ENCODE results near the gene SLC9A3. TPM values are rescaled to one million over a fixed set of nuclear protein-coding genes. Genes with fewer than 3 reads are reported as not detected.

SLC9A3 gene
- total and polyA plus RNA-seq, 7 donors = 0.81 to 1.7 (median 1.2) TPM

DNA sequence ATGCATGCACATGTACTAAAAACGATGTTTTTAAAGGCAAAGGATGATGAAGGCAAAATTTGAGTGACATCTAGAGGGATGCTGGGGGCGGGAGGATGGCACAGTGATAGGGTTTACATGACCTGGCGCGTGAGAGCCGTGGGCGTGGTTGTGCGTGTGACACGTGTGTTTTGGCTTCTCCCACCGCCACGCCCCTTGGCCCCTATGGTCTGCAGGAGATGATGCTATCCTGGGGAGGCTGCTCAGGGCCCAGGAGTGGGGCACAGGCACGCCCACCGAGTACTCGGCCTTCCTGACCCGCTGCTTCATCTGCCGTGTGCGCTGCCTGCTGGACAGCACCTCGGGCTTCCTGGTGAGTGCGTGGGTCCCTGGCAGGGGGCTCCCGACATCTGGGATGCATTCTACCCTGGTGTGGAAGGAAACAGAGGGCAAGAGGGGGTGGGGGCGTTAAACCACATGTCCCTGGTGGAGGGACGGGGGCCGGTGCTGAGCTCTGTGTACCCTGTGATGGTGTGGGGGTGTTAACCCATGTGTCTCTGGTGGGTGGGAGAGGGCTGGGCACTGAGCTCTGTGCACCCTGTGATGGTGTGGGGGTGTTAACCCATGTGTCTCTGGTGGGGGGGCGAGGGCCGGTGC is 100.5 kb downstream of the SLC9A3 start:
- no peak overlapping the region for H3K4me3 ChIP-seq
- no peaks in the 10 kb centered on the region for H3K36me3 ChIP-seq (ENCODE audit: insufficient read depth in 1 of 2, low read depth in 1 of 2)
- no peaks in the 10 kb centered on the region for H3K9me3 ChIP-seq
- DNase-seq (peak in 1 of 2 donors; percentile 34), ATAC-seq (no peak)
- intact Hi-C loops (cut with DNase I) = no loop called here
- H3K27ac ChIP-seq = no peak overlapping the region
- 78 to 80% (median 79%) methylated on average over 24 of the region's 24 CpGs for WGBS, 3 donors
- TF ChIP-seq, protein P1, sequence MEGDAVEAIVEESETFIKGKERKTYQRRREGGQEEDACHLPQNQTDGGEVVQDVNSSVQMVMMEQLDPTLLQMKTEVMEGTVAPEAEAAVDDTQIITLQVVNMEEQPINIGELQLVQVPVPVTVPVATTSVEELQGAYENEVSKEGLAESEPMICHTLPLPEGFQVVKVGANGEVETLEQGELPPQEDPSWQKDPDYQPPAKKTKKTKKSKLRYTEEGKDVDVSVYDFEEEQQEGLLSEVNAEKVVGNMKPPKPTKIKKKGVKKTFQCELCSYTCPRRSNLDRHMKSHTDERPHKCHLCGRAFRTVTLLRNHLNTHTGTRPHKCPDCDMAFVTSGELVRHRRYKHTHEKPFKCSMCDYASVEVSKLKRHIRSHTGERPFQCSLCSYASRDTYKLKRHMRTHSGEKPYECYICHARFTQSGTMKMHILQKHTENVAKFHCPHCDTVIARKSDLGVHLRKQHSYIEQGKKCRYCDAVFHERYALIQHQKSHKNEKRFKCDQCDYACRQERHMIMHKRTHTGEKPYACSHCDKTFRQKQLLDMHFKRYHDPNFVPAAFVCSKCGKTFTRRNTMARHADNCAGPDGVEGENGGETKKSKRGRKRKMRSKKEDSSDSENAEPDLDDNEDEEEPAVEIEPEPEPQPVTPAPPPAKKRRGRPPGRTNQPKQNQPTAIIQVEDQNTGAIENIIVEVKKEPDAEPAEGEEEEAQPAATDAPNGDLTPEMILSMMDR (IDR thresholded peaks at IDR 0.05) = no peak
- H3K4me1 ChIP-seq = no peaks in the 10 kb centered on the region
- peaks cover 0 to 4% (median 1%) of the 10 kb centered on the region in 3 donors for H3K27me3 ChIP-seq (ENCODE audit: insufficient read depth in 3 of 3, low read length in 2 of 3)

DNA sequence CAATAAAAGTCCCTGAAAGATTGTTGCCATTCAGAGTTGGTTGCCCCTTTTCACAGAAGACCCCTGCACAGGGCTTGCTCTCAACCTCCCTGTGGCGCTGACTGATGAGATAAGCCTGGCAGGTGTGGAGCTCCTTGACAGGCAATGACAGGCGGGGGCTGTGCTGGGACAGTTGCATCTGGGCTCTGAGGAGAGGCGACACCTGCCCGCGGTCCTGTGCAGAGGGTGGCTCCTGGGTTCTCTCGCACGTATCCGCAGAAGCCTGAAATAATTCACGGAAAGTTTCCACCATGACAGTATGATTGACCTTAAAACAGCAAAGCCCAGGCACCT is 101.0 kb downstream of the SLC9A3 start:
- Histone ChIP-seq H3K27ac (no peak overlapping the region), H3K27me3 (ENCODE audit: insufficient read depth in 3 of 3, low read length in 2 of 3) (peaks cover 0 to 4% (median 0%) of the 10 kb centered on the region in 3 donors), H3K9me3 (no peaks in the 10 kb centered on the region), H3K4me3 (no peak overlapping the region), H3K4me1 (no peaks in the 10 kb centered on the region), H3K36me3 (ENCODE audit: insufficient read depth in 1 of 2, low read depth in 1 of 2) (no peaks in the 10 kb centered on the region)
- ATAC-seq = no peak
- intact Hi-C loops (cut with DNase I) = no loop called here
- TF ChIP-seq, protein P1 (IDR thresholded peaks at IDR 0.05) = no peak
- peak in 1 of 2 donors; percentile 23 for DNase-seq
- 73 to 80% (median 79%) methylated on average over 9 of the region's 9 CpGs for WGBS, 3 donors

DNA sequence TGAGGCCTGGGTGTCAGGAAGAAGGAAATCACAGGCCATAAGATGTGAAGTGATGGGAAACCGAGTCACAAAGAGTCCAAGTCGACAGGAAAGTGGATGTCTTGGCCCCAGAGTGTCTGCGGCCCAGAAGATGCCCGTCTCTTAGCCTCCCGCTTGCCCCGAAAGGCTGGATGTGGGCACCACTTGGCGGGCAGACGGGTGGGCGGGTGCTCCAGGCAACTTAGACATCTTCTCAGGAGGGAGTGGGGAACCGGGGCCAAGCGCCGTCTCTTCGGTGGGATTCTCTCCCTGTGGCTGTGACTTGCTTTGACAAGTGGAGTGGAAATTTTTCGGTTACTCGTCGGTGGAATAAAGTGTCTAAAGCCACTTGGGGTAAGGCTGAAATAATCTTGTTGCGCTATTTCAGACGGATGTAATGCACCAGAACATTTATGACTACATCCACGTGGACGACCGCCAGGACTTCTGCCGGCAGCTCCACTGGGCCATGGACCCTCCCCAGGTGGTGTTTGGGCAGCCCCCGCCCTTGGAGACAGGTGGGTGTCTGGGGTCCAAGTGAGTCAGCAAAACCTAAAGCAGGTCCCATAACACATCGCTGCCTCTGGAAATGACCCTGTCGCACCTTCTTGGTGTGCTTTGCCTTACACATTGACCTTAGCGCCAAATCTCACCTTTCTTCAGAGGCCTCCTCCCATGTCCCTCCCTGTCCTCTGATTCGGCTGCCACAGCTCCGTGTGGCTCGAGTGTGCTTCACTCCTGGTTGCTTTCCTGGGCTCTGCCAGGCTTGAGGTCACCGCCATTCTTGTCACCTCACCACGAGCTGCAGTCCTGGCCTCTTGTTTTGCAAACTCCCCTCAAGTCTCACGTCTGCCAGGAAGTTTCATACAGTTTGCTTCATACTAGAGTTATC is 101.7 kb downstream of the SLC9A3 start:
- Histone ChIP-seq H3K4me1 (no peaks in the 10 kb centered on the region), H3K4me3 (no peak overlapping the region), H3K9me3 (no peaks in the 10 kb centered on the region), H3K36me3 (ENCODE audit: insufficient read depth in 1 of 2, low read depth in 1 of 2) (no peaks in the 10 kb centered on the region), H3K27me3 (ENCODE audit: insufficient read depth in 3 of 3, low read length in 2 of 3) (peaks cover 0 to 4% (median 0%) of the 10 kb centered on the region in 3 donors), H3K27ac (no peak overlapping the region)
- TF ChIP-seq, protein P1 (IDR thresholded peaks at IDR 0.05) = no peak
- DNase-seq (peak; percentile 2 to 39), ATAC-seq (no peak)
- WGBS, 3 donors = 73 to 74% (median 74%) methylated on average over 32 of the region's 32 CpGs
- intact Hi-C loops (cut with DNase I) = no loop called here

DNA sequence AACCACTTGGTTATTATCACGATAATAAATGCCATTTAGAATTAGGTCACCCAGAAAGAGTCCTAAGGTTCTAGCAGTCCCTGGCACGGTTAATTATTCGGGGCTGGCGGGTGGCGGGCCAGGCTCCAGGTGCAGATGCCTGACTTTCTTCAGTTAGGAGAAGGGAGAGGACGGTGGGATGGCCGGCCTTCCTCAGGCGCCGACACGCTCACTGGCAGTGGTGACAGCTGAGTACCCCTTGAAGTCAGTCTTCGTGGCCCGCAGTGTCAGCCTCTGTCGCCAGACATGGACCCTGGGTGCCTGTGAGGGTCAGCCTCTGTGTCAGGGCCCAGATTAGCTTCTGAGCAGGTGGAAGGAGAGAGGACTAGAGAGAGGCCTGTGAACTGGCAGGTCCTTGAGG is 102.3 kb downstream of the SLC9A3 start:
- H3K4me1 ChIP-seq = no peaks in the 10 kb centered on the region
- intact Hi-C loops (cut with DNase I) = no loop called here
- TF ChIP-seq, protein P1 (IDR thresholded peaks at IDR 0.05) = no peak
- no peak overlapping the region for H3K27ac ChIP-seq
- DNase-seq = peak in 1 of 2 donors; percentile 42
- no peaks in the 10 kb centered on the region for H3K9me3 ChIP-seq
- H3K36me3 ChIP-seq (ENCODE audit: insufficient read depth in 1 of 2, low read depth in 1 of 2) = no peaks in the 10 kb centered on the region
- 89 to 90% (median 90%) methylated on average over 13 of the region's 13 CpGs for WGBS, 3 donors
- peaks cover 0 to 4% (median 0%) of the 10 kb centered on the region in 3 donors for H3K27me3 ChIP-seq (ENCODE audit: insufficient read depth in 3 of 3, low read length in 2 of 3)
- ATAC-seq = no peak
- H3K4me3 ChIP-seq = no peak overlapping the region

All from psoas muscle (tissue), 8 donors.